ENCODE data around the gene POLR3GL. TPM values are rescaled to one million over a fixed set of nuclear protein-coding genes. Genes with fewer than 3 reads are reported as not detected.

The POLR3GL gene
- total RNA-seq, 4 donors from 2014 or later = 7.3 to 16.7 (median 11.9) TPM

- TF ChIP-seq POLR2AphosphoS5 (IDR thresholded peaks at IDR 0.05) (no peak), CTCF (IDR thresholded peaks at IDR 0.05) (peak; percentile 54 to 82)
- H3K4me3 ChIP-seq = no peak overlapping the region
- no peaks in the 10 kb centered on the region for H3K36me3 ChIP-seq
- no peaks in the 10 kb centered on the region for H3K27me3 ChIP-seq
- H3K9me3 ChIP-seq = no peaks in the 10 kb centered on the region
- DNase-seq (ENCODE audit: low spot score in 2 of 2) = no peak
- H3K27ac ChIP-seq = no peak overlapping the region
- 17% methylated on average over 4 of the region's 4 CpGs for WGBS
- peaks cover 6% of the 10 kb centered on the region for H3K4me1 ChIP-seq
Observed at GRCh38 chr1:146012703-146013558, 48.4 kb downstream of the POLR3GL start.

- no peaks in the 10 kb centered on the region for H3K9me3 ChIP-seq
- 83% methylated on average over 6 of the region's 6 CpGs for WGBS
- TF ChIP-seq POLR2A (IDR thresholded peaks at IDR 0.05) = no peak
- no peak for TF ChIP-seq POLR2AphosphoS5 (IDR thresholded peaks at IDR 0.05)
- TF ChIP-seq CTCF (IDR thresholded peaks at IDR 0.05) = no peak
- TF ChIP-seq EP300 (IDR thresholded peaks at IDR 0.05) = no peak
- H3K4me1 ChIP-seq = peaks cover 6% of the 10 kb centered on the region
- no peak overlapping the region for H3K4me3 ChIP-seq
- DNase-seq (ENCODE audit: low spot score in 2 of 2) = no peak
- no peak overlapping the region for H3K27ac ChIP-seq
- H3K27me3 ChIP-seq = no peaks in the 10 kb centered on the region
- H3K36me3 ChIP-seq = no peaks in the 10 kb centered on the region
Observed at GRCh38 chr1:146013559-146013922, 49.1 kb downstream of the POLR3GL start.

- TF ChIP-seq EP300 (IDR thresholded peaks at IDR 0.05) (no peak), CTCF (IDR thresholded peaks at IDR 0.05) (no peak), POLR2AphosphoS5 (IDR thresholded peaks at IDR 0.05) (no peak), POLR2A (IDR thresholded peaks at IDR 0.05) (no peak)
- Histone ChIP-seq H3K27me3 (peaks cover 25% of the 10 kb centered on the region), H3K9me3 (no peaks in the 10 kb centered on the region), H3K27ac (no peak overlapping the region), H3K4me1 (peaks cover 16% of the 10 kb centered on the region), H3K4me3 (no peak overlapping the region), H3K36me3 (no peaks in the 10 kb centered on the region)
- WGBS = 38% methylated on average over 1 of the region's 1 CpG
- no peak for DNase-seq (ENCODE audit: low spot score in 2 of 2)
Observed at GRCh38 chr1:146016891-146017290, 52.4 kb downstream of the POLR3GL start.

- WGBS = 31% methylated on average over 24 of the region's 43 CpGs
Observed at GRCh38 chr1:146019231-146020057, 55.0 kb downstream of the POLR3GL start.

More at GRCh38 chr1:146019231-146020057, 55.0 kb downstream of the POLR3GL start:
- Histone ChIP-seq H3K9me3 (no peaks in the 10 kb centered on the region), H3K27me3 (peaks cover 30% of the 10 kb centered on the region), H3K4me3 (peak overlapping the region; percentile 33), H3K36me3 (no peaks in the 10 kb centered on the region), H3K4me1 (peaks cover 9% of the 10 kb centered on the region), H3K27ac (no peak overlapping the region)
- TF ChIP-seq CTCF (IDR thresholded peaks at IDR 0.05) (no peak), POLR2AphosphoS5 (IDR thresholded peaks at IDR 0.05) (no peak), POLR2A (IDR thresholded peaks at IDR 0.05) (no peak), EP300 (IDR thresholded peaks at IDR 0.05) (no peak)
- peak in 1 of 2 donors; percentile 53 for DNase-seq (ENCODE audit: low spot score in 2 of 2)
